Thyroid gland (tissue), 4 donors: ENCODE measurements around the gene KBTBD7. TPM values are rescaled to one million over a fixed set of nuclear protein-coding genes. Genes with fewer than 3 reads are reported as not detected.
"Not testable (repeated sequence)": the region's sequence is repeated elsewhere in the genome, so short reads cannot be mapped to it uniquely, and the experiment has no call there.

Experiments used
- DNase-seq, 2 donors: peaks; one replicate each; pipeline ENCODE4 v3.0.0-alpha.2; 2019
- H3K27ac ChIP-seq, 3 donors: fragments of 200-600 bp; sonication (generic); 1 replicate in 2 of 3; 2 replicates in 1 of 3; pipeline ENCODE4 v1.5.1; 2016 to 2019; ENCODE audit warnings: mild to moderate bottlenecking in 1 of 3, moderate library complexity in 1 of 3
- H3K27me3 ChIP-seq: fragments of 200-600 bp; sonication (generic); one replicate; pipeline ENCODE4 v1.5.1; 2019
- H3K36me3 ChIP-seq, 2 donors: fragments of 200-600 bp; sonication (generic); one replicate each; pipeline ENCODE4 v1.5.1; 2016 to 2019
- H3K4me1 ChIP-seq, 2 donors: fragments of 200-600 bp; sonication (generic); one replicate each; pipeline ENCODE4 v1.5.1; 2017 to 2019
- H3K4me3 ChIP-seq, 3 donors: fragments of 200-600 bp; sonication (generic); replicated peaks in 1 of 3; 1 replicate in 2 of 3; 2 replicates in 1 of 3; pipeline ENCODE4 v1.5.1; 2016; ENCODE audit warnings: mild to moderate bottlenecking in 1 of 3
- H3K9me3 ChIP-seq: fragments of 200-600 bp; sonication (generic); one replicate; pipeline ENCODE4 v1.5.1; 2017
- CTCF ChIP-seq, 6 experiments: fragments of 200-600 bp in 3 of 6; fragments of 450-650 bp in 3 of 6; sonication (generic) in 3 of 6; IDR thresholded peaks; one replicate each; pipeline ENCODE4 v1.5.1; 2016 to 2019; ENCODE audit warnings: antibody characterized with exemption in 6 of 6, mild to moderate bottlenecking in 2 of 6, inconsistent platforms in 1 of 6, moderate library complexity in 1 of 6
- POLR2A ChIP-seq, 2 donors: fragments of 450-650 bp; IDR thresholded peaks; one replicate each; pipeline ENCODE4 v1.6.1; 2017; ENCODE audit warnings: antibody characterized with exemption in 2 of 2, mild to moderate bottlenecking in 2 of 2, moderate library complexity in 1 of 2
- WGBS, 2 donors: methylation state at CpG; one replicate each; pipeline ENCODE4 v1.1.5; 2017; 5-methylcytosine and 5-hydroxymethylcytosine counted together
- intact Hi-C: fragments of 100-400 bp; cut with DNase I; formaldehyde crosslinking; loops from one replicate; pipeline ENCODE4 v1.15.1; 2023
- total RNA-seq, 4 donors: library from RNA; depleted of rRNA; stranded (reverse); fragments of >200 nt; gene quantifications; one replicate each; pipeline ENCODE4 v1.2.3, GENCODE V29; 2016

The KBTBD7 gene
- total RNA-seq, 4 donors from 2014 or later: 11.4 to 19.2 (median 14.6) TPM

GRCh38 chr13:41177616-41178015, 16.8 kb downstream of the KBTBD7 start:
- H3K9me3 ChIP-seq: no peaks in the 10 kb centered on the region
- no peak overlapping the region for H3K4me3 ChIP-seq
- H3K4me1 ChIP-seq: no peaks in the 10 kb centered on the region
- no peaks in the 10 kb centered on the region for H3K27me3 ChIP-seq
- TF ChIP-seq POLR2A (IDR thresholded peaks at IDR 0.05): no peak
- TF ChIP-seq CTCF (IDR thresholded peaks at IDR 0.05): no peak
- H3K36me3 ChIP-seq: no peaks in the 10 kb centered on the region
- no peak for DNase-seq
- intact Hi-C loops: no loop called here
- WGBS, 2 donors: 35 to 37% methylated on average over 2 of the region's 2 CpGs
- no peak overlapping the region for H3K27ac ChIP-seq

GRCh38 chr13:41175576-41175975, 18.8 kb downstream of the KBTBD7 start:
- H3K4me1 ChIP-seq, H3K36me3 ChIP-seq, DNase-seq, H3K4me3 ChIP-seq, H3K9me3 ChIP-seq, intact Hi-C loops, H3K27ac ChIP-seq, H3K27me3 ChIP-seq: not testable (repeated sequence)
- WGBS, 2 donors: 87 to 93% methylated on average over 8 of the region's 8 CpGs

GRCh38 chr13:41162151-41162550, 32.2 kb downstream of the KBTBD7 start:
- 97 to 98% methylated on average over 3 of the region's 3 CpGs for WGBS, 2 donors
- Histone ChIP-seq H3K4me1 (no peaks in the 10 kb centered on the region), H3K9me3 (no peaks in the 10 kb centered on the region), H3K27me3 (no peaks in the 10 kb centered on the region), H3K27ac (no peak overlapping the region), H3K4me3 (no peak overlapping the region), H3K36me3 (no peaks in the 10 kb centered on the region)
- no peak for TF ChIP-seq CTCF (IDR thresholded peaks at IDR 0.05)
- TF ChIP-seq POLR2A (IDR thresholded peaks at IDR 0.05): no peak
- no peak for DNase-seq
- intact Hi-C loops: no loop called here

- Histone ChIP-seq H3K4me1 (no peaks in the 10 kb centered on the region), H3K36me3 (no peaks in the 10 kb centered on the region), H3K4me3 (no peak overlapping the region), H3K27me3 (no peaks in the 10 kb centered on the region), H3K9me3 (no peaks in the 10 kb centered on the region), H3K27ac (no peak overlapping the region)
- intact Hi-C loops: no loop called here
- DNase-seq: no peak
- TF ChIP-seq CTCF (IDR thresholded peaks at IDR 0.05): no peak
- TF ChIP-seq POLR2A (IDR thresholded peaks at IDR 0.05): no peak
These were observed 35.2 kb downstream of the KBTBD7 start for GRCh38 chr13:41159174-41159573.

- Histone ChIP-seq H3K27me3 (no peaks in the 10 kb centered on the region), H3K27ac (no peak overlapping the region), H3K9me3 (no peaks in the 10 kb centered on the region), H3K4me1 (no peaks in the 10 kb centered on the region), H3K36me3 (no peaks in the 10 kb centered on the region), H3K4me3 (no peak overlapping the region)
- intact Hi-C loops: no loop called here
- WGBS, 2 donors: 94 to 97% methylated on average over 4 of the region's 4 CpGs
- DNase-seq: no peak
- TF ChIP-seq CTCF (IDR thresholded peaks at IDR 0.05): no peak
- no peak for TF ChIP-seq POLR2A (IDR thresholded peaks at IDR 0.05)
These were observed 37.2 kb downstream of the KBTBD7 start for GRCh38 chr13:41157048-41157717.
